HepG2 (cell line): Measurements from ENCODE around the gene PHYH. TPM values are rescaled to one million over a fixed set of nuclear protein-coding genes. Genes with fewer than 3 reads are reported as not detected.

Source experiments
- ARNTL ChIP-seq: sonication (generic); formaldehyde crosslinking; IDR thresholded peaks from 2 replicates; pipeline ENCODE4 v1.4.0; 2020; ENCODE audit warnings: mild to moderate bottlenecking, missing genetic modification reagents
- FOXK1 ChIP-seq: sonication (generic); formaldehyde crosslinking; IDR thresholded peaks from 2 replicates; pipeline ENCODE4 v1.4.0; 2020; ENCODE audit warnings: low read depth, missing genetic modification reagents, borderline replicate concordance
- ISX ChIP-seq: sonication (generic); formaldehyde crosslinking; conservative IDR thresholded peaks from 2 replicates; pipeline ENCODE4 v1.5.0; 2020; ENCODE audit warnings: missing genetic modification reagents
- JUNB ChIP-seq: sonication (generic); formaldehyde crosslinking; IDR thresholded peaks from 2 replicates; pipeline ENCODE4 v1.8.0; 2022; ENCODE audit warnings: missing genetic modification reagents, mild to moderate bottlenecking, borderline replicate concordance
- NFYC ChIP-seq: IDR thresholded peaks from 2 replicates; pipeline ENCODE4 v1.6.1; 2016; ENCODE audit warnings: missing genetic modification reagents, missing compliant biosample characterization
- NRL ChIP-seq: sonication (generic); formaldehyde crosslinking; IDR thresholded peaks from 2 replicates; pipeline ENCODE4 v1.5.0; 2020; ENCODE audit warnings: missing genetic modification reagents, mild to moderate bottlenecking, moderate library complexity, borderline replicate concordance
- RXRB ChIP-seq: IDR thresholded peaks from 2 replicates; pipeline ENCODE4 v1.6.1; 2016; ENCODE audit warnings: borderline replicate concordance, missing genetic modification reagents, missing compliant biosample characterization
- SMC3 ChIP-seq: IDR thresholded peaks from 2 replicates; pipeline ENCODE4 v1.6.1; 2011; ENCODE audit warnings: low read length, improper control_type of control experiment
- SPEN ChIP-seq: sonication (generic); formaldehyde crosslinking; IDR thresholded peaks from 2 replicates; pipeline ENCODE4 v1.5.1; 2020; ENCODE audit warnings: low read depth, mild to moderate bottlenecking, missing genetic modification reagents
- THAP7 ChIP-seq: sonication (generic); formaldehyde crosslinking; IDR thresholded peaks from 2 replicates; pipeline ENCODE4 v1.8.1; 2023; ENCODE audit warnings: mild to moderate bottlenecking, missing genetic modification reagents
- ZBTB39 ChIP-seq: sonication (generic); formaldehyde crosslinking; IDR thresholded peaks from 2 replicates; pipeline ENCODE4 v1.5.0; 2020; ENCODE audit warnings: missing genetic modification reagents
- ZNF142 ChIP-seq: sonication (generic); formaldehyde crosslinking; IDR thresholded peaks from 2 replicates; pipeline ENCODE4 v1.4.0; 2020; ENCODE audit warnings: missing genetic modification reagents
- ZNF251 ChIP-seq: sonication (generic); formaldehyde crosslinking; IDR thresholded peaks from 2 replicates; pipeline ENCODE4 v1.9.0; 2021; ENCODE audit warnings: mild to moderate bottlenecking, missing genetic modification reagents
- ZNF253 ChIP-seq: sonication (generic); formaldehyde crosslinking; IDR thresholded peaks from 2 replicates; pipeline ENCODE4 v1.8.0; 2022; ENCODE audit warnings: mild to moderate bottlenecking, missing genetic modification reagents, borderline replicate concordance
- ZNF256 ChIP-seq: sonication (generic); formaldehyde crosslinking; conservative IDR thresholded peaks from 2 replicates; pipeline ENCODE4 v1.4.0; 2020; ENCODE audit warnings: missing genetic modification reagents
- ZNF263 ChIP-seq: sonication (generic); formaldehyde crosslinking; IDR thresholded peaks from 2 replicates; pipeline ENCODE4 v1.4.0; 2020; ENCODE audit warnings: missing genetic modification reagents
- ZNF503 ChIP-seq: sonication (generic); formaldehyde crosslinking; IDR thresholded peaks from 2 replicates; pipeline ENCODE4 v1.4.0; 2020; ENCODE audit warnings: missing genetic modification reagents
- ZNF691 ChIP-seq: sonication (generic); formaldehyde crosslinking; IDR thresholded peaks from 2 replicates; pipeline ENCODE4 v1.4.0; 2020; ENCODE audit warnings: missing genetic modification reagents, low read depth, mild to moderate bottlenecking, borderline replicate concordance
- ZNF709 ChIP-seq: sonication (generic); formaldehyde crosslinking; IDR thresholded peaks from 2 replicates; pipeline ENCODE4 v1.5.0; 2020; ENCODE audit warnings: mild to moderate bottlenecking, missing genetic modification reagents
- ZNF816 ChIP-seq: sonication (generic); formaldehyde crosslinking; IDR thresholded peaks from 2 replicates; pipeline ENCODE4 v1.8.0; 2022; ENCODE audit warnings: missing genetic modification reagents, mild to moderate bottlenecking, borderline replicate concordance
- polyA plus RNA-seq, 8 experiments: library from polyadenylated mRNA; depleted of rRNA in 3 of 8; stranded (reverse) in 7 of 8; unstranded in 1 of 8; fragments of >200 nt; fragmentation: Illumina TruSeq in 4 of 8; extraction: Trizol in 4 of 8; gene quantifications; 2 replicates each; pipeline versions ENCODE4 v1.2.1 to v1.2.3, GENCODE V29; 2011 to 2016; ENCODE audit warnings: low read depth in 4 of 8, missing spikeins in 1 of 8, mixed read lengths in 1 of 8; ENCODE audit not compliant: insufficient read depth in 1 of 8
- total RNA-seq, 5 experiments: library from RNA; depleted of rRNA; stranded (reverse); fragments of >200 nt; fragmentation: Illumina TruSeq; extraction: Trizol; gene quantifications; 2 replicates each; pipeline ENCODE4 v1.2.3, GENCODE V29; 2016; ENCODE audit warnings: low read depth in 1 of 5

The PHYH gene
- total and polyA plus RNA-seq, 2 of the 13 experiments (the other 11 are each of a cell fraction or from before 2014, with no cell fraction given): 27.2 to 34.5 TPM

- TF ChIP-seq ZNF142 (CRISPR knock-in tag) (no peak), SPEN (CRISPR knock-in tag) (0 out of 2 replicates have a peak, but pooled peaks have one; percentile 24), FOXK1 (no peak; the same call in 1 of the 2 replicates), ZNF691 (CRISPR knock-in tag) (no peak; the same call in 1 of the 2 replicates), ZNF816 (CRISPR knock-in tag) (no peak), ZNF709 (CRISPR knock-in tag) (peak; percentile 48; the same call in 1 of the 2 replicates), ISX (CRISPR knock-in tag) (no peak), SMC3 (no peak), RXRB (CRISPR knock-in tag) (no peak), ZNF256 (CRISPR knock-in tag) (no peak), ZNF263 (CRISPR knock-in tag) (no peak), ZNF503 (CRISPR knock-in tag) (no peak), THAP7 (CRISPR knock-in tag) (no peak), JUNB (CRISPR knock-in tag) (no peak), ZNF253 (no peak), ZNF251 (CRISPR knock-in tag) (no peak), ARNTL (no peak), NRL (CRISPR knock-in tag) (no peak), NFYC (CRISPR knock-in tag) (no peak), ZBTB39 (CRISPR knock-in tag) (no peak)
Measured at GRCh38 chr10:13272164-13272571, 27.7 kb downstream of the PHYH start (continued).
